Measurements from ENCODE around the gene UBAP1L.

DNA sequence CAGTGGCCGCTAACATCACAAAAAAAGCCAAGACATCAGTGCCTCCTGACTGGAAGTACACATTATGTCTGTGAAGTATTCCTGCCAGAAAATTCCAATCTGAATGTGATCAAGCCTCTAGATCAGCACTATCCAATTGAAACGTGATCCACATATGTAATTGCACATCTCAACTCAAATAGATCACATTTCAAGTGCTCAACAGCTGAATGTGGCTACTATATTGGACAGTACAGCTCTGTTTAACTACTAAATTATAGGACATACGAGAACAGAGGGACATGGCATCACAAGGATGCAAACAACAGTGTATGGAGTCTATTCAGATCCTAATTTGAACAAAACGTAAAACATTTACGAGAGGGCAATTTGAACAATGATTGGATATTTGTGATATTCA lies 542 bp upstream of the UBAP1L start:
- TF ChIP-seq MAZ (IDR thresholded peaks at IDR 0.05; ENCODE audit: borderline replicate concordance, low read depth, low read length), result no peak
- TF ChIP-seq BHLHE40 (IDR thresholded peaks at IDR 0.05; ENCODE audit: low read depth, low read length), result no peak
- no peak for TF ChIP-seq RCOR1 (IDR thresholded peaks at IDR 0.05; ENCODE audit: insufficient replicate concordance, low read length)
- TF ChIP-seq CHD1 (IDR thresholded peaks at IDR 0.05; ENCODE audit: low read depth, low read length), result no peak
- TF ChIP-seq, protein P1, sequence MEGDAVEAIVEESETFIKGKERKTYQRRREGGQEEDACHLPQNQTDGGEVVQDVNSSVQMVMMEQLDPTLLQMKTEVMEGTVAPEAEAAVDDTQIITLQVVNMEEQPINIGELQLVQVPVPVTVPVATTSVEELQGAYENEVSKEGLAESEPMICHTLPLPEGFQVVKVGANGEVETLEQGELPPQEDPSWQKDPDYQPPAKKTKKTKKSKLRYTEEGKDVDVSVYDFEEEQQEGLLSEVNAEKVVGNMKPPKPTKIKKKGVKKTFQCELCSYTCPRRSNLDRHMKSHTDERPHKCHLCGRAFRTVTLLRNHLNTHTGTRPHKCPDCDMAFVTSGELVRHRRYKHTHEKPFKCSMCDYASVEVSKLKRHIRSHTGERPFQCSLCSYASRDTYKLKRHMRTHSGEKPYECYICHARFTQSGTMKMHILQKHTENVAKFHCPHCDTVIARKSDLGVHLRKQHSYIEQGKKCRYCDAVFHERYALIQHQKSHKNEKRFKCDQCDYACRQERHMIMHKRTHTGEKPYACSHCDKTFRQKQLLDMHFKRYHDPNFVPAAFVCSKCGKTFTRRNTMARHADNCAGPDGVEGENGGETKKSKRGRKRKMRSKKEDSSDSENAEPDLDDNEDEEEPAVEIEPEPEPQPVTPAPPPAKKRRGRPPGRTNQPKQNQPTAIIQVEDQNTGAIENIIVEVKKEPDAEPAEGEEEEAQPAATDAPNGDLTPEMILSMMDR (conservative IDR thresholded peaks at IDR 0.05; ENCODE audit: low read depth, low read length), result no peak
- no peak for TF ChIP-seq POLR2A (IDR thresholded peaks at IDR 0.05; ENCODE audit: low read depth, low read length)
- no peak for TF ChIP-seq NFE2L2 (IDR thresholded peaks at IDR 0.05; ENCODE audit: low read depth, low read length)
- no peak for TF ChIP-seq RFX5 (IDR thresholded peaks at IDR 0.05; ENCODE audit: low read depth, low read length)
